GM18867 (cell line): Measurements from ENCODE around the gene CEP76.
A peak's percentile ranks its signal among the peaks of the same experiment; 100 is the strongest.

Experiments
- ATAC-seq: cut with Tn5 transposase; IDR thresholded peaks from one replicate; pipeline ENCODE4 v1.9.1; 2021; ENCODE audit warnings: mild to moderate bottlenecking, moderate library complexity; ENCODE audit not compliant: unreplicated experiment

CEP76 gene

DNA sequence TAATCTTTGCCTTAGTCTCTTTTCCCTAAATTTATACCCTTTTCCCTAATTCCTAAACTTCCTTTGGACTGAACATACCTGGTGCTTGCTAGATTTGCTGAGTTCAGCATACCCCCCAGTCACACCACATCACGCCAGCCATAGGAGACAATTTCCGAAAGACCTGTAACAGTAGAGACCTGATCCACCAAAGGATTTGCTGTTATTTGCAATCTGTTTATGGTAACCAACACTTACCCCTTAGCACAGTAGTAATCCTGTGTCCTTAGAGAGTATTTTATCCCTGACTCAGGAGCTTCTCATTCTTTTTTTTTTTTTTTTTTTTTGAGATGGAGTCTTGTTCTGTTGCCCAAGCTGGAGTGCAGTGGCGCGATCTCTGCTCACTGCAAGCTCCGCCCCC is 8.9 kb upstream of the CEP76 start:
- no peak for ATAC-seq

DNA sequence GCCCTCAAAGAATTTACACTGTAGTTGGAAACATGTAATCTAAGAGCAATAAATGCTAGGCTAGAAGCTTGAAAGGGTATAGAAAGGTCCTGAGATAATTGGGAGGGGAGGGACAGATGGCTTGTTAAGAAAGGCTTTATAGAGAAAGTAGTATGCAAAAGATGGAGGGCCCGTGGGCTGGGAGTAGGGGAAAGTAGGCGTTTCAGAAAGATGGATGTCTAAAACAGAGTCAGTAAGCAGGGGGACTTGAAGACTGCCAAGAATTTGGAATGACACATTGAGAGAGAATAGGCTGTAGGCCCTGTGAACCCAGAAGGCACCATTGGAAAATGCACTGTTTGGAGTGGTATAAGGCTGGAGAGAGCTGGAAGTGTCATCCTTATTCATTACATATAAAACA is 1.1 kb upstream of the CEP76 start:
- ATAC-seq: no peak

DNA sequence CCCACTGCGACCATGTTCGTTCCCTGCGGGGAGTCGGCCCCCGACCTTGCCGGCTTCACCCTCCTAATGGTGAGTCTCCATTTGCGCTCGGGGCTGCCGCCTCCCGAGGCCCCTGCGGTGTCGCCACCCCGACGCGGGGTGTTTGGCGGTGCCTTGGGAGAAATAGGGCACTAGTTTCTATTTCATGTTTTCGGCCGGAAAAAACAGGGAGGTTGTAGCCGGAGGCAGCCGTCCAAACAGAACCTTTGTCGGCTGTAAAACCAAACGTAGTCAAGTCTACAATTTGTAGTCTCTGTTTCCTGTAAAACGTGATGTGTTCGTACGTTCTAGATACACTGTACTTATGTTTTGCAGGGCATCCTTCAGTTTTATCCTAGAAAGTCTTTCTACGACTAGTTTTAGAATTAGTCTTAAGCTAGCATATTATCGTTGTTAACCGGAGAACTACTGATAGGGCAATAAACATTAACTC is 609 bp upstream of the CEP76 start:
- ATAC-seq: peak; percentile 35

DNA sequence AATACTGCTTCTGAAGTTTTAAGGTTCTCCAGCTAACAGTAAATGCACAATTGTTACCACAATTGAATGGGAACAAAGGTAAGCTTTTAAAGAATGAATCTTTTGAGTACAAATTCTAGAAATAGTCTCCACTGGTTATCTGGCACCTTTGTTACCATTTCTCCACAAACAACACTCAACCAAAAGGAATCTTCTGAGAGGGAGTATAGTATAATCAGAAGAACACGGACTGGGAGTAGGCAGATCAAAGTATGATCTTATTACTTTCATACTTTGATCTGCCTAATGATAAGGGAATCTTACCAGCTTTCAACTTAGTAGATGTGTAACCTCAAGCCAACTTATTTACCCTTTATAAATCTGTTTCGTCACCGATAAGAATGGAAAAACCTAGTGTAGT is 1.4 kb downstream of the CEP76 start:
- ATAC-seq: no peak

DNA sequence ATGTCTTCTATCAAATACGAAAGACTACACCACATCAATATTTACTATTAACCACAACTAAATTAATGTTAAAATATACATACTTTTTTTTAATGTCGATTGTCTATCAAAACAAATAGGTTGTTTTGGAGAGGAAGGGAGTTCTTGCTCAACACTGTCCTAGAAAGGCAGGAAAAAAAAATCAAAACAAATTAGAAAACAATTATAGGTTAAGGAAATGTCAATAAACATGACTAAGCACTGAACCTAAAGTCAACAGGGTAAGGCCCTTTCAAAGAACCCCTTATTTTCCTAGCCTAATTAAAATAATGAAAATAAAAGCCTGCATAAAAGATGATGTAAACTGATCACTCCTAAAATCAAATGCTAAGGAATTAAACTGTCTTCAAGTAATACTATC is 2.8 kb downstream of the CEP76 start:
- ATAC-seq: no peak

DNA sequence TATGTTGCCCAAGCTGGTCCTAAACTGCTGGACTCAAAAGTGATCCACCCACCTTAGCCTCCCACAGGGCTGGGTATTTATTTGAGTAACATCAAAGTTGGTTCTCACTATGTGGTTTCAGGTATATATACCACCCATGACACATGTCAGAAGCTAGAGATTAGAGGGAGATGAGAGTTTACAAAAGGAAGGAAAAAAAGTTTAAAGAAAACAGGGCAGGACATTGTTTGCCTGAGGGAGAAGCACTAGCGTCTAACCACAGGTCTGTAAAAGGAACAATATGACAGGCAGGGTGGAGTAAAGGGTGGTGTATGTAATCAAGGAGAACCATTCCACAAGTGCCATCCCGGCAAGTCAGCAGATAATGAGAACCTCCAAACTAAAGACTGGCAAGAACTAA is 8.5 kb downstream of the CEP76 start:
- no peak for ATAC-seq

DNA sequence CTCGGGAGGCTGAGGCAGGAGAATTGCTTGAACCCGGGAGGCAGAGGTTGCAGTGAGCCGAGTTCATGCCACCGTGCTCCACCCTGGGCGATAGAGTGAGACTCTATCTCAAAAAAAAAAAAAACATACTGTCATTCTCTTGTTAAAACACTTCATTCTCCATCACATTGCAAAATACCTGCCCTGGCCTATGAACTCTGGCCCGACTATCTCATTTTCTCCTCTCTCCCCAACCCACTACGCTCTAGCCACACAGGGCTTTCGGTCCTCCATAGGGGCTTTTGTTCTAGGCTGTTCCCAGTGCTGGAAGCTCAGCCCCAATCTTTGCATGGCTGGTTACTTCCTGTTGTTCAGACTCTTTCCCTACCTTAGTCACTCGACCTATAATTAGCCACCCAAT is 10.3 kb downstream of the CEP76 start:
- ATAC-seq: no peak

DNA sequence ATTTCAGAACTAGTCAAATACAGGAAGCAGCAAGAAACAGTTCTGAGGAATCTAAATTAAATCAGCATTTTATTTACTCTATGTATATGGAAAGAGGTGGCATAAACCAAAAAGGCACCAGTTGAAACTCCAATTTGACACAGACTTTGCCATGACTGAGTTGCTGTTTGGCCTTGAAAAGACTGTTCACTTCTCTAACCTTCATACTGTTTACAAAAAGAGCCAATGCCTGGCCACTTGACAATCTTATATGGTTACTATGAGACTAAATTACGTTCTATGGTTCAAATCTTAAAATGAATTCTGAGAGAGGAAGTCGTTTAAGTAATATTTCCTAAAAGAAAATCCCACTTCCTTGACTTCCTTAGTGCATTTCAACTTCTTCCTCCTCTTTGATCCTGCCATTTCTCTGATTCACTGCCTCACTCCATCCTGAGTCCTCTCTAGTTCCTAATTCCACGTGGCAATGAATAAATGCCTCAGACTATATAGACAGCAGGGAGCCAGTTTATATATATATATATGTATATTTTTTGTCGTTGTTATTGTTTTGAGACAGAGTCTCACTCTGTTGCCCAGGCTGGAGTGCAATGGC is 13.2 kb downstream of the CEP76 start:
- no peak for ATAC-seq

DNA sequence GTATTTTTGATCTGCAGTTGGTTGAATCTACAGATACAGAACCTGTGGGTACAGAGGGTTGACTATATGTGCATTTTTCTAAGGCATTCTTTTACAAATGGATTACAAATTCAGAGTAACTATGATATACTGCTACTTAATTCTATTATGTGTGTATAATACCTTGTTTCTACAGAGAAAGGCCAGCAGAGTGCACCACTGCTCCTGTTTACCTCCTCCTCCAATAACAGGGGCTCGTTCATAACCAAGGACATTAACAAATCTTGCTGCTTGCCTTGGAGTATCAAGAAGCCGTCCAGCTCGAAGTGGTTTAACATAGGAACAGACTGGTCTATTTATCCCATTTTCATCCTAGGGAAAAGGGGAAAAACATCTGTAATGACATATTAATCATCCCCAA is 16.4 kb downstream of the CEP76 start:
- no peak for ATAC-seq

DNA sequence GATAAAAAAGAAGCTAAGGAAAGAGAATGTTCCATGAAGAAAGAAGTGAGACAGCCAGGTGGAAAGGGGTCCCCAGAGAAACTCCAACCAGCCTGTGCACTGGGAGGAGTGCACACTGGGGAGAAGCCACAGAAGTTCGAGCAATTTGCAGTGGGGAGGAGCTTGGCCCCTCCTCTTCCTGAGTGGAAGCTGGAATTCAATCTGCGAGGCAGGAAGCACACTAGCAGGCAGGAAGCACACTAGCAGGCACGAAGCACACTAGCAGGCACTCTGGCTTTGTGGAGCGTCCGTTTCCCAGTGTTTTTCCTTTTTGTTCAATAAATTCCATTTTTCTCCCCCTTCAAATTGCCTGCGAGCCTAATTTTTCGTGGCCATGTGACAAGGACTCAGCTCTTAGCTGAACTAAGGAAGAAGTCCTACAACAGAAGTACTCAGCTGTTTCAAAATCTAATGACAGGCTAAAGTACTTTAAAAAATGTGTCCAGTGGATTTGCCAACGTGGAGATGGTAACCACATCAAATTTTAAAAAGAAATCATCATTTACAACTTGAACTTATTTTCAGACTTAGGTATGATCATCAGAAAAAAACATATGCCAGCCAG is 23.2 kb downstream of the CEP76 start:
- no peak for ATAC-seq

DNA sequence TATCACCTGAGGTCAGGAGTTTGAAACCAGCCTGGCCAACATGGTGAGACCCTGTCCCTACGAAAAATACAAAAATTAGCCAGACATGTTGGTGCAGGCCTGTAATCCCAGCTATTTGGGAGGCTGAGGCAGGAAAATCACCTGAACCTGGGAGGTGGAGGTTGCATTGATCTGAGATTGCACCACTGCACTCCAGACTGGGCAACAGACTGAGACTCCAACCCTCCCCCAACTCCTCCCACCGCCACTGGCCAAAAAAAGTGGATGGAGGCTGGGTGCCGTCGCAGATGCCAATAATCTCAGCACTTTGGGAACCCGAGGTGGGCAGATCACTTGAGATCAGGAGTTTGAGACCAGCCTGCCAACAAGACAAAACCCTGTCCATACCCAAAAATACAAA is 34.5 kb downstream of the CEP76 start:
- no peak for ATAC-seq

DNA sequence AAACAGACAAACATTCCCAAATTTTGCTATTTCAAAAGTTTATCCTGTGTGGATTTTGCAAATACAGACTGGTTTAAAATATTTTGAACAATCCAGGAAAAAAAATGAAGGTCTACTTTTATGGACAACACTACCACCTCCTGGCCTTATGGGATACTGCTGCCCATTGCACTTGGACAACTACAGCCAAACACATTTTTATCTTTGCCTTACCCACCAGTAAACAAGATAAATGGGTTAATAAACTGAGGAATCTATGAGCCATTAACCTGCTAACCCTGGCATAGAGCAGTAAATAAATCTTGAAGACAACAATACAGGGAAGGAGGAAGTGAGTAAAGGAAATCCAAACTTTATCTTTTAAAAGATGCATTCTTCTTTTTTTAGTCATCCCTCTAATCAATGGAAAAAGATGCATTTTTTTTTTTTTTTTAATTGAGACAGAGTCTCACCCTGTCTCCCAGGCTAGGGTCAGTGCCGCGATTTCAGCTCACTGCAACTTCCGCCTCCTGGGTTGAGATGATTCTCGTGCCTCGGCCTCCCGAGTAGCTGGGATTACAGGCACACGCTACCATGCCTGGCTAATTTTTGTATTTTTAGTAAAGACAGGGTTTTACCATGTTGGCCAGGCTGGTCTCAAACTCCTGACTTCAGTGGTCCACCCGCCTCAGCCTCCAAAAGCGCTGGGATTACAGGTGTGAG is 42.5 kb downstream of the CEP76 start:
- no peak for ATAC-seq

DNA sequence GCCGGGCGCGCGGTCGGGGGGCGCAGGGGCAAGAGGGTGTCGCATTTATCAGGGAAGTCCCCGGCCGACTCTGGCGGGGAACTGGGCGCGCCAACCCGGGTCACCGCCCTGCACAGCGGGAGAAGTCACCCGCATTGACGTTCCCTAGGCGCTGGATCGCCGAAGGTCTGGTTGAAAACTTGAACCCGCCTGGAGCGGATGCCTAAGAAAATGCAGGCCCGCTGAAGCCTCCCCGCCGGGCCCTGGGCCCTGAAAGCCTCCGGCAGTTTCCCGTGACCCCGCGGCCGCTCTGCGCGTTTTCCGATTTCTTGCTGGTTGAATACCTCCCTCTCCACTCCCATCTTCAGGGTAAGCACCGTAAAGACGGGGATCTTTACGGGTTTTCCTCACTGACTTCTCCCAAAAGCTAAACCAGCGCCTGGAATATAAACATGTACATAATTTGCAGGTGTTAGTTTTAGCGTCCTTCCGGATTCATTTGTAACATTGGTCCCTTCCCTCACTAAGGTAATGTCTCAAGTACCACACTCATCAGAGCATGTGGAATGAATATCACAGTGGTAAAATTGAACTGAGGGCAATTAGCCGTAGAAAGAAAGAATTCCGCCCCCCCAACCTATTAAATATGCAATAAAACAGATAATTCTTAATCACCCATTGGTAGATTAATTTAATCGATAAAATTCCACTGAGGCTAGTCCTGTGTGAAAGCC is 43.9 kb downstream of the CEP76 start:
- ATAC-seq: no peak

DNA sequence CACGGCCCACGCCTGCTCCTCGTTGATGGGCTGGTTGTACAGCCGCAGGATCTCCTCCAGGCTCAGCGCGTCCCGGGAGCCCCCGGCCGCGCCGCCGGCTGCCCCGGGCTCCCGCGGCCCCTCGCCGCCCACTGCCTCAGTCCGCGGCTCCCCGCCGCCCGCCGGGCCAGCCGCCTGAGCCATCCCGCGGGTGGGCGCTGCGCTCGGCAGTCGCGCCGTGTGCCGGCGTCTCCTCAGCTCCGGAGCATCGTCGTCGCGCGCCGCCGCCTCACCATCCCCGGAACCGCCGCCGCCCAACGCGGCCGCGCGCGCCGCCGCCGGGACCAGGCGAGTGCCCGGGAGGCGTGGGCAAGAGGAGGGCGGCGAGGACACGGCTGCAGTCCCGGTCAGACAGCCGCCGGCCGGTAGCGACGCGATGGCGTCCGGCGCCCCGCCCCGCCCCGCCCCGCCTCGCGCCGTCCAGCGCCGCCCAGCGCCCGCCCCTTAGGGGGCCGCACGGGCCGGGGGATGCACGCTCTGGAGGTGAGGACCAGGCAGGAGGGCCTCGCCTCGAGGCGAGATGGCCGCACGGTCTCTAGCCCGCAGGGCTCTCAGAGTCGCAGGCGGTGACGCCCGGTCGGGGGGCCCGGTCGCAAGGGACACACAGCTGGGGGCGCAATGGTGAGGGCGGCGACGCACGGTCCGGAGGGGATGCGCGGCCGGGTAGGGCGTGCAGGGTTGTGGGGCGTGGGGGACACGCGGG is 44.7 kb downstream of the CEP76 start, which contains the start of gene SPIRE1:
Gene SPIRE1, minus strand, starts transcription at position 424 of the 742 bp plus-strand sequence. Its CDS starts 241 bp downstream, at position 183.
- ATAC-seq: peak; percentile 67

DNA sequence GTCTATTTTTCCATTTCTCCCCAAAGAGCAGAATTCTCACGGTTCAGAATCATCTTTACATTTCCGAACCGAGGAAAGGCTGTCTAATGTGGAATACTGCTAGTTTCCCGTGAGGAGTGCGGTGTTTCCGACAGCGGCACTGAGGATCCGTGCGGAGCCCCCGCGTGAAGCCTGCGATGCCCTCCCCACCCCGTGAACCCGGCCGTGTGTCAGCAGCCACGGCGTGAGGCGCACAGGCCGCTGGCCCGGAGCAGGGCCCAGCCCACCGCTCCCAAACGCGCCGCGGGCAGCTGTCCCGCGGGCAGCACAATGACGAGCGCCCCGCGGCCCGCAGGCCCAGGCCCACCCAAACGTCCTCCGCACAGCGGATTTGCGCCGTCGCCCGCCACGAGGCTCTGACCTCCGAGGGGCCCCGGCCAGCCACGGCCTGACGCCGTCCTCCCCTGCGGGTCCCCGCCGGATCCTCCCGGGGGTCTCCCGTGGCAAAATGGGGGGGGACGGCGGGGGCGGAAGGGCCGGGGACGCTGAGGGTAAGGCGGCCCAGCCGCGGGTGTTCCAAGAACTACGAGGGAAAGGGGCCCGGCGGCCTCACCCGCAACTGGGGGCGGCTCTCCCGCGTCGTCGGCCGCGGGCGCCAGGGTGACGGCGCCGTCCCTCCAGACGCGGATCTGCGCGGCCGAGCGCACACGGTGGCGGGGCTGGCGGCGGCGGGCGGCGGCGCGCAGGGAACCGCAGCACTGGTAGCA is 45.4 kb downstream of the CEP76 start:
- ATAC-seq: peak; percentile 50

DNA sequence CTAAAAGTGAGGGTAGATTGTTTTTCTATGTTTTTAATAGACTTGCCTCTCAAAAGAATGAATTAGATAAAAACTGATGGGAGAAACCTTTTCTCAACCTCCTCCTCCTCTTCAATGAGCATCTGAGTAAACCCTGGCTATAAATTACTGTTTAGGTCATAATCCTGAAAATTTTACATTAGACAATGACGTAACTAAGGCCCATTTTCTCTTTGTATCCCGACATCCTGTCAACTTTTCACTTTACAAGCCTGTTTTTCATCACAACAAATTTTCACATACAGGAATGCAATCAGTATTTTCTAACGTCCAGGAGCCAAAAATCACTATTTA is 46.0 kb downstream of the CEP76 start:
- ATAC-seq: no peak

DNA sequence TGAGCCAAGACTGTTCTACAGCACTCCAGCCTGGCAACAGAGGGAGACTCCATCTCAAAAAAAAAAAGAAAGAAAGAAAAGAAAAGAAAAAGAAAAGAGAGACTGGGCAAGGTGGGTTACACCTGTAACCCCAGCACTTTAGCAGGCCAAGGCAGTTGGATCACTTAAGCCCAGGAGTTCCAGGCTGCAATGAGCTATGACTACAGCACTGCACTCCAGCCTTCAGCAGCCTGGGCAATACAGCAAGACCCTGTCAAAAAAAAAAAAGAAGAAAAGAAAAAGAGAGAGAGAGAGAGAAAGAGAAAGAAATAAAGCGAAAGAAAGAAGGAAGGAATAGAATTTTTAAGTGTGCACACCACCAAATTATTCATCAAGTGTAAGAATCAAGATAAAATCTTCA is 47.6 kb downstream of the CEP76 start:
- no peak for ATAC-seq

DNA sequence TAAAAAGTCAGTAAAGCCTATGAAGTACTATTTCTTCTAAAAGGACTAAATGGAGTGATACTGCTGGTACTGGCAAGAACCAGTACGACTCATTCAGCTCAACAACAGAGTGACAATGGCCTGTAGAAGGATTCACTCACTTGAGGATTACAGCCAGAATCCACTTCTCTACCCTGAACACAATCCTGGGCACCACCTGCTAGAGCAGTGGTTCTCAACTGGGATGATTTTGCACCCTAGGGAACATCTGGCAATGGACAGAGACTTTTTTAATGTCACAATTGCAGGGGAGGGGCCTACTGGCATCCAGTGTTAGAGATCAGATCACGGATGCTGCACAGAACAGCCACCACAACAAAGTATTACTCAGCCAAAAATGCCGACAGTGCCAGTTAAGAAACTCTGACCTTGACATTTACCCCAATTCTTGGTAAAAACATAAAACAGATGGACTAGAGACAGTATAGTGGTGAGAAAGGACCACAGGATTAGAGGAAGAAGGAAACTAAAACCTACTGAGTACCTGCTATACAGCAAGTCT is 49.6 kb downstream of the CEP76 start:
- no peak for ATAC-seq

DNA sequence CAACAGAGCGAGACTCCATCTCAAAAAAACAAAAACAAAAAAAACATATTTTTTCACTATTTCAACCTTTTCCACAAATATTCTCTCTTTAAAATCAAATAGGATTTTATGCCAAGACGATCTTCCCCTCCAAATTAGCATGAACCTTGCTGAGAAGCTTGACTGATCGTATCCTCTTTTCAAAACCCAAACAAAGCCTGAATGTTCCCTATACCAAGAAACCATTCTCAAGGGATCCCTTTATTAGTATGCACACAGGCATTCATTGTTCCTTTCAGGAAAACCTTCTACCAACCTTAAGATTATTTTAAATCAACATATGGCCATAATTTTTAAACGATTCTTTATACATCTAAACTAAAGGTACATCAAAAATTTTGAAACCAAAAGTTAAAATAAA is 50.9 kb downstream of the CEP76 start:
- ATAC-seq: no peak

DNA sequence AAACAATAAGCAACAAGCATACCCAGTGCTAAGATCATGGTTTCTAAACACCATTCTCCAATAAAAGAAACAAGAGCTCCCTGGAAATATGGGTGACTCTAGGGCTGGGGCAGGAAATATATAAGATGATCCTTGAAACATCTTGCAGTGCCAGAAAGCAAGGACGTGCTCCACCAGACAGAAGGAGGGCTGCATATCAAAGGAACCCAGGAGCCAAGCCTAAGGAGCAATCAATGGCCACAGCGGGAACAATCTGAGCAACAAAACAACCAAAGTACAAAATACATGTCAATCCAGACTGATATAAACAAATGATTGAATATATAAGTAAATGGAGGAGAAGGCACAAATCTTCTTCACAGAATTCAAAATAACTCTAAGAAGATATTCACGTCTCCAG is 54.8 kb downstream of the CEP76 start:
- ATAC-seq: no peak
